Lung (tissue), 12 donors: Measurements from ENCODE around the gene CLSTN2. TPM values are rescaled to one million over a fixed set of nuclear protein-coding genes. Genes with fewer than 3 reads are reported as not detected.

Source experiments
- ATAC-seq: fragments of 200-7000 bp; cut with Tn5 transposase; one replicate; pipeline ENCODE4 v1.9.1; 2020; ENCODE audit warnings: moderate number of reproducible peaks; ENCODE audit not compliant: insufficient read depth, low FRiP score
- DNase-seq, 3 donors: peaks; one replicate each; pipeline ENCODE4 v3.0.0-alpha.2; 2013 to 2017
- H3K27ac ChIP-seq, 2 donors: one replicate each; pipeline ENCODE4 v1.5.1; 2013; ENCODE audit warnings: mild to moderate bottlenecking in 2 of 2, moderate library complexity in 2 of 2, control low read depth in 1 of 2, inconsistent platforms in 1 of 2, low read depth in 1 of 2, low read length in 1 of 2
- H3K27me3 ChIP-seq, 3 donors: one replicate each; pipeline ENCODE4 v1.5.1; 2013; ENCODE audit warnings: low read length in 2 of 3; ENCODE audit not compliant: control insufficient read depth in 3 of 3, insufficient read depth in 3 of 3
- H3K36me3 ChIP-seq, 4 donors: one replicate each; pipeline ENCODE4 v1.5.1; 2013; ENCODE audit warnings: low read length in 4 of 4, mild to moderate bottlenecking in 1 of 4, moderate library complexity in 1 of 4; ENCODE audit not compliant: control insufficient read depth in 4 of 4, insufficient read depth in 4 of 4
- H3K4me1 ChIP-seq, 5 donors: one replicate each; pipeline ENCODE4 v1.5.1; 2013; ENCODE audit warnings: low read length in 5 of 5, mild to moderate bottlenecking in 2 of 5, moderate library complexity in 1 of 5; ENCODE audit not compliant: control insufficient read depth in 5 of 5, insufficient read depth in 5 of 5
- H3K4me3 ChIP-seq: one replicate; pipeline ENCODE4 v1.5.1; 2013; ENCODE audit warnings: mild to moderate bottlenecking, control low read depth, moderate library complexity
- H3K9ac ChIP-seq, 2 donors: one replicate each; pipeline ENCODE4 v1.5.1; 2013; ENCODE audit warnings: low read length in 2 of 2, control low read depth in 1 of 2; ENCODE audit not compliant: insufficient read depth in 1 of 2
- H3K9me3 ChIP-seq, 4 donors: one replicate each; pipeline ENCODE4 v1.5.1; 2013; ENCODE audit warnings: low read length in 3 of 4, mild to moderate bottlenecking in 1 of 4, moderate library complexity in 1 of 4; ENCODE audit not compliant: control insufficient read depth in 4 of 4, insufficient read depth in 3 of 4
- WGBS, 2 donors: extraction: QIAGEN DNeasy Blood & Tissue Kit; methylation state at CpG; one replicate each; pipeline ENCODE4 v1.1.7; 2013; 5-methylcytosine and 5-hydroxymethylcytosine counted together
- polyA plus RNA-seq, 2 donors: library from polyadenylated mRNA; stranded (reverse); fragments of 200-250 nt; gene quantifications; one replicate each; pipeline ENCODE4 v1.2.1, GENCODE V29; 2013
- total RNA-seq, 2 donors: library from RNA; depleted of rRNA in 1 of 2; stranded (reverse); fragments of >200 nt in 1 of 2; gene quantifications; one replicate each; pipeline ENCODE4 v1.2.1, GENCODE V29; 2014 to 2021
- TF ChIP-seq, protein P1 (sequence below): IDR thresholded peaks from 2 replicates; pipeline ENCODE4 v1.5.1; 2012; ENCODE audit warnings: mild to moderate bottlenecking; ENCODE audit errors: control extremely low read depth, extremely low read depth
- donor health status: control.
- donor health status: control.
- donor health status: Bipolar disorder and iron deficiency.
- donor health status: healthy.
- donor health status: DM: yes; HTN: yes; CAD: no.

CLSTN2 gene
- total and polyA plus RNA-seq, 4 donors = 0.07 to 2.4 (median 1.3) TPM

DNA sequence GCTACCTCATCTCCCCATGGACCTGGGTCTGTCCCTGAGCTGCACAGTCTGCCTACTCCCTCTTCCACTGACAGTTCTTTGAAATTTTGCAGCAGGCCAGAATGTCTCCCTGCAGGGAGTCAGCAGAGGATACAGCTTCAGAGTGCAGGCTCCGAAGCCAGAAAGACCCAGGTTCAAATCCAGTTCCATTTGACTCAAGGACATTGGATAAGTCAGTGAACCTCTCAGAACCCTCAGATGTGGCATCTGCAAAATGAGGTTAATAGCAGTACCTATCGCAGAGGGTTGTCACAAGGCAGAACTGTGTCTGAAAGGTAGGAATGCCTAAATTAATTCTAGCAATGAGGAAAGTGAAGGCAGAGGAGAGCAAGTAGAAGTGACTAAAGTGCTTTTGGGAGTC is 498.4 kb downstream of the CLSTN2 start:
- no peak overlapping the region for H3K27ac ChIP-seq
- no peaks in the 10 kb centered on the region for H3K27me3 ChIP-seq
- no peak for ATAC-seq
- H3K36me3 ChIP-seq = no peaks in the 10 kb centered on the region
- TF ChIP-seq, protein P1, sequence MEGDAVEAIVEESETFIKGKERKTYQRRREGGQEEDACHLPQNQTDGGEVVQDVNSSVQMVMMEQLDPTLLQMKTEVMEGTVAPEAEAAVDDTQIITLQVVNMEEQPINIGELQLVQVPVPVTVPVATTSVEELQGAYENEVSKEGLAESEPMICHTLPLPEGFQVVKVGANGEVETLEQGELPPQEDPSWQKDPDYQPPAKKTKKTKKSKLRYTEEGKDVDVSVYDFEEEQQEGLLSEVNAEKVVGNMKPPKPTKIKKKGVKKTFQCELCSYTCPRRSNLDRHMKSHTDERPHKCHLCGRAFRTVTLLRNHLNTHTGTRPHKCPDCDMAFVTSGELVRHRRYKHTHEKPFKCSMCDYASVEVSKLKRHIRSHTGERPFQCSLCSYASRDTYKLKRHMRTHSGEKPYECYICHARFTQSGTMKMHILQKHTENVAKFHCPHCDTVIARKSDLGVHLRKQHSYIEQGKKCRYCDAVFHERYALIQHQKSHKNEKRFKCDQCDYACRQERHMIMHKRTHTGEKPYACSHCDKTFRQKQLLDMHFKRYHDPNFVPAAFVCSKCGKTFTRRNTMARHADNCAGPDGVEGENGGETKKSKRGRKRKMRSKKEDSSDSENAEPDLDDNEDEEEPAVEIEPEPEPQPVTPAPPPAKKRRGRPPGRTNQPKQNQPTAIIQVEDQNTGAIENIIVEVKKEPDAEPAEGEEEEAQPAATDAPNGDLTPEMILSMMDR = no peak
- H3K4me3 ChIP-seq = no peak overlapping the region
- H3K4me1 ChIP-seq = no peaks in the 10 kb centered on the region
- no peaks in the 10 kb centered on the region for H3K9me3 ChIP-seq
- DNase-seq = no peak
- no peak overlapping the region for H3K9ac ChIP-seq
- WGBS, 2 donors = 89 to 94% methylated on average over 2 of the region's 2 CpGs

DNA sequence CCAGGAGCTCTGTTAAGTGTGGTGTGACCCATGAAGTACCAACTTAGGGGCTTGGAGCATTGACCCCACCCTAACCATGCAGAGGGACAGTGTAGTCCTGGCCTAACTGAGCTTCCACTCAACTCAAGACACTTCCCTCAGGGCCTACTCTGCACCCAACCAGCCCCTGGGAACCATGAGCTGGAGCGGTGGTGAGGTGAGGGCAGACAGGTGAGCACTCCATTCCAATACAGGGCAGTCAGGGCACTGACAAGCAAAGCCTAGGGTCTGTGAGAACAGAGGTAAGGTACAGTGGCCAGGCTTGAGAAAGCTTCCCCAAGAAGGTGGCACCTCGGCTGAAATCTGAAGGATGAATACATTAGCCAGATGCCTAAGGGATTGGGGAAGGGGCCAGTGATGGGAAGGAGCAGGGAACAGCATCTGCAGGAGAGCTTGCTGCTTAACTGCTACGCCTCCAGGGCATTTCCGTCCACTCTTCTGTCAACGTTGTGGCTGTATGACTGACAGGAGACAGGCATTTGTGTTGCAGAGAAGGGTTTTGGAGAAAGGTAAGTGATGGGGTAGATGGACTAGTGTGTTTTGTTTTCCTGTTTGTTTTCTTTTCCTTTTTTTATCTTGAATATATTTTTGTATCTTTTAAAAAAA is 499.4 kb downstream of the CLSTN2 start:
- Histone ChIP-seq H3K9me3 (no peaks in the 10 kb centered on the region), H3K27ac (no peak overlapping the region), H3K27me3 (no peaks in the 10 kb centered on the region), H3K4me1 (no peaks in the 10 kb centered on the region), H3K36me3 (no peaks in the 10 kb centered on the region), H3K4me3 (no peak overlapping the region), H3K9ac (no peak overlapping the region)
- DNase-seq = no peak
- 70 to 78% methylated on average over 5 of the region's 5 CpGs for WGBS, 2 donors
- TF ChIP-seq, protein P1 = no peak
- no peak for ATAC-seq

DNA sequence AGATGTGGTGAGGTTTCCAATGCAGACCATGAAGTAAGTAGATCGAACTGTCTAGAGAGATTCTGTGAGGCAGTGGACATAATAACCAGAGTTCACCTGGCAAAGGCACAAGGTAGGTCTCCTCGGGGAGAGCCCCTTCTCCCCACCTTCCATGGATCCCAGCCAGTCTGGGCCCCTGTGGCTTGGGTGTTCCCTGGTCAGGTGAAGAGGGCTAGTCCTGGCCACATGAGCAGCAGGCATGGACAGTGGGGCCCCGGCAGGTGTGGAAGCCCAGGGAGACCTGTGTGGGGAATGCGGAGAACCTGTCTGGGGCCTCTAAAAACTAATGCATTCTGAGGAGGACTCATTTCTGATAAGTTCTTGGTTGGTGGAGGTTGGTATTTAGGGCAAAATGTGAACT is 501.4 kb downstream of the CLSTN2 start:
- TF ChIP-seq, protein P1 = no peak
- Histone ChIP-seq H3K36me3 (no peaks in the 10 kb centered on the region), H3K27me3 (no peaks in the 10 kb centered on the region), H3K4me3 (no peak overlapping the region), H3K27ac (no peak overlapping the region), H3K4me1 (no peaks in the 10 kb centered on the region), H3K9ac (no peak overlapping the region), H3K9me3 (no peaks in the 10 kb centered on the region)
- 94 to 95% methylated on average over 4 of the region's 4 CpGs for WGBS, 2 donors
- no peak for ATAC-seq
- no peak for DNase-seq
